HG03139 (cell line): ENCODE data around the gene URB1.

ENCODE experiments used
- ATAC-seq: cut with Tn5 transposase; IDR thresholded peaks from one replicate; pipeline ENCODE4 v1.9.1; 2021; ENCODE audit not compliant: unreplicated experiment

The URB1 gene

DNA sequence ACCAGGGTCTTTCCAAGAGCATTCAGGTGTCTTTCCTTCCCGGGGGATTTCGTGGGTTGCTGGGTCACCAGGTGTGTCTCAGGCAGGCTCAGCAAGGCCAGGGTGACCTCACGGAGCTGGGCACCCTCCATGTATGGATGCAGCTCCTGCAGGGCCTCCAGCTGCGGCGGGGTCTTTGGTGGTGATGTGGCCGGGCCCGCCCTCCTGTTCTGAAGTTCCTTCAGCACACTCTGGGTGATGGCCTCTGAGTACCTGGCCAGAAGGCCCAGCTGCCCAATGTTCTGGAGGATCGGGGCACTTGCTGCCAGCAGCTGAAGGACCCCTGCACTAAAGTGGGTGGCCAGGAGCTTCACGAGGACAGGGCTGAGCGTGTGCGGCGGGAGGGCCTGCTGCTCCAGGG lies 45.5 kb downstream of the URB1 start:
- no peak for ATAC-seq

DNA sequence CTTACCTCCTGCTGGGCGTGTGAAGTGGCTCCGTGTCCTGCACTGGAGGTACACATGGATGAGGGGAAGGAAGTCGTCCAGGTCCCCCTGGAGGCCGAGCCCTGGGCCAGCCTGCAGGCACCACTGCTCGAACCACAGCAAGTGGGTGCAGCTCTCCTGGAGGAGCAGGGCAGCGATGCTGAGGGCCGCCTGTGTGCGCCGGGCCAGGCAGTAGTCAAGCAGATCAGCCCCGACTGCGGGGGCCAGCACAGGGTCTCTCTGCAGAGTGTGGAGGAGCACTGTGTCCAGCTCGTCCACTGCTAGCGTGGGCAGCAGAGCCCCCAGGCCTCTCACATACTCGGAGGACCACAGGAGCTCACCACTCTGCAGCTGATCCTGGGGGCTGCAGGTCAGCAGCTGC lies 45.9 kb downstream of the URB1 start:
- ATAC-seq, result no peak

DNA sequence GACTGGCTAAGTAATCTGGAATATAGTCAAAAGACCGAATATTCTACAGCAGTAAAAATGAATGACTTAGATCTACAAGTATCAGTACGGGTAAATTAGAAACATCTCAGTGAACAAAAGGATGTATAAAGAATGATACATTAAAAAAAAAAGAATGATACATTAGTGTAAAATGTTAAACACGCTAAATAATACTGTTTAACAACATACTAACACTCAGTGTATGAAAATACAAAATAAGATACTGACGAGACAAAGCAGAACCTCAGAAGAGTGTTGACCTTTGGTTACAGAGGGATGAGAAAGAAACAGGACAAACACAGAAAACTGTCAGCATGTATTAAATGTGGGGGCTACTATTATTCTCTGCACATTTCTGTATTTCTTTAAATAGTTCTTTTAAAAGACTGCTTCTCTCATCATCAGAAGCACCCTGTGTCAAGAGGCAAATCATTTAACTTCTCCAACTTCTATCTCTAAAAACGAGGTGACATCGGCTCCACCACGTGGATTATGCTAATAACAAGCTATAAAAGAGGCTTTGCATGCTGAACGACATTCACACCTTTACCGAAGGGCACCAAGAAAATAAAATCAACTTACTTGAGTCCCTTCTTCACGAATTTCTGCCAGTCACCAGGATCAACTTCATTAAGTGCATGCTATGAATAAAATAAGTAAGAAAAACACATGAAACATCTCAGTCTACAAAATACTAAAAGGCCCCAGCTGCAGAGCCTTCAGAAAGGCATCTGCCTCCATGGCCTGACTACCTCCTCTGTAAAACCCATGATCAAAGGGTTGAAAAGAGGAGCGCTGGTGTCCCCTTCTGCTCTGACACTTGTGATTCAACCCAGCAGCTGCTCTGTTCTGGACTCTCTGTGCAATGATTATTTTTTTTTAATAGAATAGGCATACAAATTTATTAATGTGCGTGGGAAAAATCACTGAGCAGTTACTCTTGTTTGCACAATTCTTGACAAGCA lies 51.7 kb downstream of the URB1 start:
- no peak for ATAC-seq

DNA sequence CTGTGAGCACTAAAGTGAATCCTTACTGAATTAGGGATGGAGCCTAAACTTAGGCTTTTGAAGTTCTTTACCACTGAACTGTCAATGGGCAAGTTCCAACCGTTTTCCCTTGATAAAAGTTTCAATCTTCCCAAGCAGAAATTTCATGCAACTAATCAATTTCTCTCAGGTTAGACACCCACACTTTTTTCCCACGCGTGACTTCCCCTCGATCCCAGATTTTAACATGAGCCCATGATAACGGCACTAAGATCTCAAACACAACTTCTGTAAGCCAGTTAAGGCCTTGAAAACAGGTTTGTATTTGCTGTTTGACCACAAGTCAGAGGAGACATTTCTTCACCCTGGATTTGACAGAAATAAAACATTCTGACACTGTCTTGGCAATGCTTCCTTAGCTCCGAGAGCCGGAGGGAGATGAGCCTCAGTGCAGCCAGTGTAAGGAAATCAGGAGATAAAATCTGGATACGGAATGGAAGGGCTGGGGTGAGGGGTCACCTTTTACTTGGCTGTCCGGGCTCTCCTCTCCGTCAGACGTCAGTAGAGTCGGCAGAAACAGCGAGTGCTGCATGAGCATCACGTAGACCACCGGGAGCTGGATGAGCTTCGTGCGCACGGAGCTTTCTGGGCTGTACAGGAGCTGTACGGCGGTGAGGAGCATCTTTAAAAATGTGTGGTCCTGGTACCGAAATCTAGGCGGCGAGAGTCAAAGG lies 54.4 kb downstream of the URB1 start:
- ATAC-seq, result no peak

DNA sequence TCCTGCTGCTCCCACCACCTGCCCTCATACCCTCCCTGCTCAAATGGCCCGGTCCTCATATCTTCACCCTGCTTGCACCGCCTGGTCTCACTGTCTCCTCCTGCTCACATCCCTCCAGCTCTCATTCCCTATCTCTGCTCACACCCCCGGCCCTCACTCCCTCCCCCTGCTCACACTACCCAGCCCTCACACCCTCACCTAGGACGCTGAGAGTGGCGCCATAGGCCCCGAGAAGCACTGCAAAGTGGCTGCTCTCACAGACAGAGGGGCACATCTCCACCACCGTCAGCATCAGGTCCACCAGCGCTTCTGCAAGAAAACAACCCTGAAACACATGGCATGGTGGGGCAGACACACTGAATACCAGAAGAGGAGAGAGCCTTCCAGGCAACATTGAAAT lies 55.6 kb downstream of the URB1 start:
- ATAC-seq, result no peak

DNA sequence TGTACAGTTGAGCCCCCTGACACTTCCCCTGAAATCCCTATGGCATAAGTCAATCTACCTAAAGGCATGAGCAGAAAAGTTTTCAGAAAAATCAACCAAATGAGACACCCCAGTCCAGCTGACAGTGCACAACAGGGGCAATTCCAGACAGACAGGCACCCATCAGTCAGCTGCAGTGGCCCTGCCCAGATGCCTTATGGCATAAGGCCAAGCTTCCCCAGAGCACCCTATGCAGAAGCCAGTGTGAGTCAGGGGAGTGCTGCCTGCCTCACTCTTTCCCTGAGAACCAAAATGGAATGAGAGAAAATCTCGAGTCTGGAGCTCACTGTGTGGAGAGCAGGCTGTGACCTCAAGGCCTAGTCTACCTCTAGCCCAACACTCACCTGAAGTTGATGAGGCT lies 56.1 kb downstream of the URB1 start:
- ATAC-seq, result no peak

DNA sequence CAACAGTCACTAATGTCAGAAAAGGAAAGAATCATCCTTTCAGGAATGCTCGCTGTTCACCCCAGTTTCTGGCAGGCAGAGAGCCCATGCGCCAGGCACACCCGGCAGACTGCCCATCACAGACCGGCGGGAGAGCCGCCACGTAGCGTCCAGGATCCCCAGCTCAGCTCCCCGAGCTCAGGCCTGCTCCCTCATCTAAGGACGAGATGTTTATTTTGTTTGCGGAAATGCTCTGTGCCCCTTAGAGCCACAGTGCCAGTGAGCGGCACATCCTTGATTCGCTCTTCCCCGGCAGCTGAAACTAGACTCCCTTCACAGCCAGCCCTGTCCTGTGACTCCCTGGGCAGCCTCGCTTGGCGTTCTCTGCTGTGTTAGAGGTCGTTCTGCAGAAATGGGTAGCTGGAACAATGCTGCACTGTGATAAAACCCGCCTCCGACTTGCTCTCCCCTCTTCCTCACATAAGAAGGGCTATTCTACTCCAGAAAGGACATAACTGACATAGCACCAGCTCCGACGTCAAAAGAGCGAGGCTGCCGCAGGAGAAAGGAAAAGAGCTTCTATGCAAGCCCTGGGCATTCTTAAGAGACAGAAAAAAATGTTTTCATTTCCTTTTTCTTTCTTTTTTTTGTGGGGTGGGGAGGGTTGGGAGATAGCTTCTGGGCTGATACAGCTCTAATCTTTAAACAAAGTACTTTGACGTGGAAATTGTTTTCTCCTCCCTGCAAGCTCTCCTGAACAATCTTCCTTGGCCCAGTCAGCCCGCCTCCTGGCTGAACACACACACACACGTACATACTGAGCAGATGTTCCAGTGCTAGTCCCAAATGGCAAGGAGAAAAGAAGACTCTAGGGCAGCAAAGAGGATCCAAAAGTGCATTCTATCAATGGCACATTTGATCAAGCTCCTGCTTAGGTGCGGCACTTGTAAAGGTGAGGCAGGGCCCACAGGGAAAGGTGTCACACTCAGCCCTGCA lies 56.9 kb downstream of the URB1 start:
- ATAC-seq, result no peak

DNA sequence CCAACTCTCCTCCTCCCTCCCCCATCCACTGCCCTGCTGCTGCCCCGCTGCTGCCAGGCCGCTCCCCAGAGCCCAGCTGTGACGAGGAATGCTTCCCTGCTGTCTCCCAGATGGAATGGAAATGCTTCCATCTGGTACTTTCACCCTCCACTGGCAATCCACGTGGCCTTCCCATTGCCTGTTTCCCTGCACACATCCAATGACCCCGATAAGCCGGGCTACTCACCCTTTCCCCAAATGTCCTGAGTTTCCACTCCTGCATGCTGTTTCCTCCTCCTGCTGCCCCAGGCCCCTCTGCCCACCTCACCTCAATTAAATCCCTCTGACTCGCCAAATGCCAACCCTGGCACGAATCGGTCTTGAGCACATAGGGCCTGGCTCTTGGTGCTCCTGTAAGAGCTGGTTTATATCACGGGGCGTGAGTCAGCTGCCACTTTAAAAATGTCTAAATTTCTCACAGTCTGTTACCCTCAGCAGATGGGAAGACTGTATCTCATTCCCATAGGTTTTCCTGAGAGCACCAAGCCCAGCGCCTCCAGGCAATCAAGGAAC lies 57.8 kb downstream of the URB1 start:
- no peak for ATAC-seq

DNA sequence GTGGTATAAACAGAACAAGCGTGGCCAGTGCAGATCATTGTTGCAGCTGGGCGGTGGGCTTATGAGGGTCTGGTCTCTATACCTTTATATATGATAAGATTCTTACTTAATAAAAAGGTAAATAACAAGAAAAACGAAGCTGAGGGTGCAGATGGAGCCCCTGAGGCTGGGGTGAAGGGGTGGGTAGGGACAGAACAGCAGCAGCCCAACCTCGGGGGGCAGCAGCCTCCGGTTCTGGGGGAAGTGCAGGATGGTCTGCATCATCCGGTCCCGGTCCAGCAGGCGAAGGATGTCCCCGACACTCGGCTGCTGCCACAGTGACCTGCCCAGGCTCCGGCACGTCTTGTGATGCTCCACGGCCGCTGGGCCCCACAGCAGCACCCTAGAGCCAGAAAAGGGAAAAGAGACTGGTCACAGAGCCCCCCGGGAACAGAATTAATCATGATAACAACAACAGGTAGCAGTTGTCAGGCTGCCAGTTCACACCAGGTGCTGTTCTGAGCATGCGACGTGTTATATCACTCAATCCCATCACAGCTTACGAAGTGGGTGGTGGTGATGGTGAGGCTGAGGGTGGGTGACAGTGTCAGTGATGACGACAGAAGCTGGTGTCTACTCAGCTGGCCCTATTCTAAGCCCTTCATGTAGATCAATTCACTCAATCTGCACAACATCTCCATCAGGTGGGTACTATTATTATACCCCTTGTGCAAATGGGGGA lies 58.7 kb downstream of the URB1 start:
- no peak for ATAC-seq

DNA sequence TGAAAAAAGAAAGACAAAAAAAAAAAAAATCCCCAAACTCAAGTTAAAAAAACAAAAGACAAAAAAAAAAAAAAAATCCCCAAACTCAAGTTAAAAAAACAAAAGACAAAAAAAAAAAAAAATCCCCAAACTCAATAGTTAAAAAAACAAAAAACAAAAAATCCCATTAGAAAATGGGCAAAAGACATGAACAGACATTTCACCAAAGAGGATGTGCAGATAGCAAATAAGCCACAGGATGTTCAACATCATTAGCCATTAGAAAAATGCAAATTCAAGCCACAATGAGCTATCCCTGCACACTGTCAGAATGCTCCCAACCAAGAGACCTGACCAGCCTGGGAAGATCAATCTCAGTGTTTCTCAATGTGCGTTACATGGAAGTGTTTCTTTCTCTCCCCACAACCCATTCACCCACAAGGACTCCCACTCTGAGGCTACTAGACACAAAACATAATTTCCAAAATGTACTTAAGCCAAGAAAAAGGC lies 60.3 kb downstream of the URB1 start:
- no peak for ATAC-seq

DNA sequence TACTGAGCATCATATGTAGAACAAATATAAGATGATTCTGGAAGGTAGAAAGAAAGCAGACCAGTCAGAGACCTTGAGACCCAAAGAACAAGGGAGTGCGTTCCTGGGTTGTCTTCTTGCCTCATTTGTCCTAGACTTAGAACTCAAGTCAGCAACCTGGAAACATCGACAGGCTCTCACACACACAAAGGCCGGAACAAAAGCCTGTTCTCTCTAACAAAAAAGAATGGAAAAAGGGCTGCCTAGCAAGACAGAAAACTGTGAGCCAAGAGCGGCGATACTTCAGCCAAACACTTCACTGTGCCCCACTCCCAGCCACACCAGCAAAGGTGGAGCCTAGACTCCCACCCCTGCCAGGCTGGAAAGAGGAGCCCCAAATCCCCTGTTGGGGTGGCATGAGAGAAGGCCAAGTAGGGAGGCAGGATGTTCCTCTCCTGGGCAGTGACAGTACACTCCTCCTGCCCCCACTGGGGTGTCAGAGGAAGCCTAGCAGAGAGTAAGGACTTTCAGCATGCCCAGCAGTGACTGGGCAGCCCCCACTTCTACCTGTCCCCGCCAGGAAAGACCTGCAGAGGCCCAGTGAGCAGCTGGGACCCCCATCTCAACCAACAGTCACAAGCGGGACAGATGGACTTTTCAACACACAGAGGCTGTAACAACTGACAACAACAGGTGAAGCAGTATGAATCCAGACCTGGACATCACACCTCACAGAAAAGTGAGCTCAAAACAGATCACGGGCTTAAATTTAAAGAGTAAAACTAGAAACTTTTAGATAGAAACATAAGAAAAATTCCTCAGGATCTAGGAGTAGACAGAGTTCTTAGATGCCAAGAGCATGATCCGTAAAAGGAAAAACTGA lies 61.1 kb downstream of the URB1 start:
- no peak for ATAC-seq

DNA sequence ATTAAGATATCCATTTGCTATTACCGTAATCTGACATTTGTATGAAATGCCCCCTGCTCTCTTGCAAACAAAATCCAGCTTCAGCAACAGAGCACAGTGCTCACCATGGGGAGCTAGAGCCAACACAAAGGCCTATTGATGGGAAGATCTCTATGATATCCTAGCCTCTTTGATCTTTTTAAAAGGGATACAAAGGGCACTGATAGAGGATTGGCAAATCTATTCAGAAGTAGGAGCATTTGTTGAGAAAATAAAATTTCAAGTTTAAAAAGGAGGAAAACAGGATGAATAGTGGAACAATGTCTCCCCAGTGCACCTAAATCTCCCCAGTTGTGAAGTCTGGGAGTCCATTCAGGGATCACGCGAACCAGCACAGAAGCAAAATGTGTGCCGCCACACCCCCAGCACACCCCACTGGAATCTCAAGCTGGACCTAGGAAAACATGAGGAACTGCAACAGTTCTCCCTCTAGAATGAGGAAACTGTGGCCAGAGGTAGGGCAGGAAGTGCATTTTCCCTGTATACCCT lies 62.0 kb downstream of the URB1 start:
- no peak for ATAC-seq

DNA sequence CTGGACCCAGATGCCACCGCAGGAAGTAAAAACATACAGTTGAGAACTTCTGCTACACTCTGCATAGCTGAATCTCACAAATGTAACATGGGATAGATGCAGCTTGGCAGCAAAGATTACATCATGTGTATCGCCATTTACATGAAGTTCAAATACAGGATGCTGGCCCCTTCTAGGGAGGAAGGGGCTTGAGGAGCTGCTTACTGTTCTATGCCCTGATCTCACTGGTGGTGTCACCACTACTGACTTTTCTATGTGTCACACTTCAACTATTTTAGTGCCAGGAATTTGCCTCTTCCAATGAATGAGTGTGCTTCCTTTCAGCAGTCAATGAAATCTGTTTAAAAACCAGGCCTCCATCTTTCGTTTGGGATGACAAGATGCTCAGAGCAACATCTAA lies 63.0 kb downstream of the URB1 start:
- no peak for ATAC-seq

DNA sequence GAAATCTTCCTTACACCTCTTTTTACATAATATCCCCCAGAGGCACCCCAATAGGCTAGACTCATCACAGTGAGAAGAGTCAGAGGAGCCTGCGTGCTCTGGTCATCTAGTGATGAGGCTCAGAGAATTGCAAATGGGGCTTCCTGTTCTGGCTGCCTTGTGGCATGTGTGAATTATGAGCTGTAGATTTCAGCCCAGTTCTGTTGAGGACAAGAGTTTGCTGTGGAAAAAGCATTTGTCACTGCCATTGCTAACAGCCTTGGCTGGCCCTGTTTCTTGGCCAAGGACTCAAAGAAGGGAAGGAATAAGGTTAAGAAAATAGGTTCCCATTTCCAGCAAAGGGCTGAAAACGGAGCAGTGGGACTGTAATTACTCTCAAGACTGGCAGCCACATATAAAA lies 63.5 kb downstream of the URB1 start:
- no peak for ATAC-seq

DNA sequence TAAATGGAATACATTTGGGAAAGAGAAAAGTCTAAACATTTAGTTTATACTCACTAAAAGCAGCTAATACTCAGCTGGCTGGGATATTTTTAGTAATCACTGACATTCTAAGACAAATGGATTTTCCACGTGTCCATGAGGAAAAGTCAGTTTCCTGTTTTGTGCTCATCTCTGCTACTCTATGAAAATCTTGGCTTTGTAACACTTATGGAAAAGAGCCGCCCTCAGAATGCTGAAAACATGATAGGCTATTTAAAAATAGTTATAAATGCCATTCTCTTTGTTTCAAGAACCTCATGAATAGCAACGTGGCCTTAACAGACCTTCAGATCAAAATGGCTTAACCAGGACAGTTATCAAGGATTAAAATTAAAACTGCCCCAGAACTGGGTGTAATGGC lies 64.2 kb downstream of the URB1 start:
- no peak for ATAC-seq

DNA sequence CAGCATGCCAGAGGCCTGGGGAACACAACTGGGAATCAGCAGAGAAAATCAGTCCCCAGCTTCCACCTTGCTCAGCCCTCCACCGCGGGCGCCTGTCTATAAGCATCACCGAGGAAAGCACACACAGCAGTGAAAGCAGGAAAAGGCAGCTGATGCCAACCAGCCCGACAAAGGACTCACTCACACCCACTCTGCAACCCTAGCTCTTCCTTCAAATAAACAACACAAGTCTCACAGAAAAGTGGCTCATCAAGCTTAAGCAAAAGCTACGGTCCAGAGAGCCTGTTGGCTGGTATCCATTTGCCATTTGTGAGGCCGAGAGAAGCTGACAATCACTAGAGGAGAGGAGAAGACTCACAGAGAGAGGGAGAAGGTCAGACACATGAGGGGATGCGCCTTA lies 67.1 kb downstream of the URB1 start:
- ATAC-seq, result no peak

DNA sequence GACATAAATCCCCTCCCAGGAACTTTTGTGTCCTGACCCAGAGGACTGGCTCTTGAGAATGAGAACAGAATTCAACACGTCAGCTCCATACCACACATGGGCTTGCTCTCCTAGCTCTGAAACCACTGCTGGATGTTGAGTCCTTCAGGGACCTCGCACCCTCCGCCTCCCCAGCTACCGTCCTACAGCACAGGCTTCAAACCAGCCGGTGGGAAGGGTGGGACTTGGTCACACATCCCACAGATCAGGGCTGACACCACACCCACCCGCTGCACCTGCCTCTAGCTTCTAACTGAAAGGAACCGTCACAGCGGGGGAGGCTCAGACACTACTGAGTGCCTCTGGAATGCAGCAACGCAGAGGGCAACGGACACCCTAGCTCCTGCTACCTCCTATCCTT lies 70.1 kb downstream of the URB1 start:
- ATAC-seq, result no peak

DNA sequence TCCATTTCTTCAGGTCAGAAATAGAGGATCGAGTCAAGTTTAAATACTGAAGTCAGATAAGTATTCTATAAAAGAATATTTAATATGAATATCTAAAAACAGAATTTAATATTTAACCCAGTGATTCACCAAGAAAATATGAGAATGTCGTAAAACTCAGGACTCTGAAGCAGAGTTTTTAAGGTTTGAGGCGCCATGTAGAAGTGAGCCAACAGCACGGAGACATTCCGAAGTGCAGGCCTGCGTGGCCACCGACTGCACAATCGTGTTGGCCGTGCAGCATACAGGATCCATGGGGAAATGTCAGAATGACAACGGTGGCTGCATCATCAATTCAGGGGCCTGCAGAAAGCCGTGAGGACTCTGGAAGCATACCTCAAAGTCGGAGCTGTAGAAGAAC lies 70.7 kb downstream of the URB1 start:
- ATAC-seq, result no peak

DNA sequence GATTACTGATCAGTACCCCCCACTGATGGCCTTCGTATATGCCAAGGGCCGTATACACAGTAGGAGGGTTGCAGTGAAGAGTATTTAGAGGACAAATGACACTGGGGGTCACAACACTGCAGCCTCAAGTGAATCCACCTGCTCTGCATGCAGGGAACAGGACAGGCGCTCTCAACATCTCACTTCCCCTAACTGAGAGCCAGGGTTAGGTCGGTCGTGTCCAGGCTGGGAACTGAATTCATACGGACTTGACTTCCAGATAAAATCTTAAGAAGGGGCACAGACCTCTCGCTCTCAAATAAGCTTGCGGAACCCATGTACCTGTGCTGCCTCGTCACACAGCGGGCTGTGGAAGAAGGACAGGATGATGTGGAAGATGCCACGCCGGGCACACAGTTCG lies 71.3 kb downstream of the URB1 start:
- no peak for ATAC-seq
